K562 (cell line): ENCODE results near the gene CACYBP. TPM values are rescaled to one million over a fixed set of nuclear protein-coding genes. Genes with fewer than 3 reads are reported as not detected.

Source experiments
- ATAC-seq: fragments of 200-7000 bp; cut with Tn5 transposase; 3 replicates; pipeline ENCODE4 v1.9.1; 2020; ENCODE audit warnings: moderate library complexity
- BruUV-seq: library from RNA; stranded (reverse); fragments of 400-500 nt; replicated peaks from 2 replicates; lab custom pipeline; 2021; lab: Mats Ljungman, UMichigan
- CTCF ChIA-PET: fragments of 300-600 bp; formaldehyde crosslinking; extraction: SDS; loops from one replicate; lab custom pipeline; 2021; ENCODE audit warnings: low intra/inter-chr PET ratio; lab: Yijun Ruan, JAX
- POLR2A ChIA-PET: fragments of 300-600, 350-650 bp; sonication (Branson Sonifier 250); formaldehyde crosslinking; extraction: SDS; loops from one replicate; lab custom pipeline; 2021; ENCODE audit warnings: antibody characterized with exemption, inconsistent platforms; lab: Yijun Ruan, JAX
- DNase-seq, 4 experiments: peaks; one replicate each; pipeline versions ENCODE4 v3.0.0 to v3.0.0-alpha.2; 2011 to 2018; ENCODE audit warnings: low spot score in 3 of 4, mixed read lengths in 3 of 4; ENCODE audit errors: extremely low read depth in 1 of 4
- FAIRE-seq: peaks from 2 replicates; lab custom pipeline; 2011; peaks lifted over from hg19 to GRCh38; lab: Jason Lieb, UNC
- H2AFZ ChIP-seq: 2 replicates; pipeline ENCODE4 v1.6.0; 2011; ENCODE audit warnings: low read depth, low read length, control low read depth, inconsistent platforms
- H3K27ac ChIP-seq: fragments of 200-600 bp; 3 replicates; pipeline ENCODE4 v1.8.0; 2011; ENCODE audit warnings: low read depth, mild to moderate bottlenecking, control low read depth, inconsistent platforms, low read length, moderate library complexity, mixed read lengths; ENCODE audit errors: extremely low read depth
- H3K27me3 ChIP-seq, 2 experiments: fragments of 300-600 bp in 1 of 2; 2 replicates in 1 of 2; 3 replicates in 1 of 2; pipeline versions ENCODE4 v1.6.0 to v1.8.0; 2011; ENCODE audit warnings: inconsistent platforms in 2 of 2, low read length in 2 of 2, mild to moderate bottlenecking in 1 of 2, mixed read lengths in 1 of 2, moderate library complexity in 1 of 2; ENCODE audit not compliant: control insufficient read depth in 2 of 2, insufficient read depth in 2 of 2
- H3K36me3 ChIP-seq: fragments of 300-600 bp; 3 replicates; pipeline ENCODE4 v1.8.0; 2011; ENCODE audit warnings: mild to moderate bottlenecking, low read length, inconsistent platforms; ENCODE audit not compliant: control insufficient read depth, insufficient read depth
- H3K4me1 ChIP-seq, 2 experiments: fragments of 200-600 bp in 1 of 2; replicated peaks in 1 of 2; 2 replicates in 1 of 2; 3 replicates in 1 of 2; pipeline versions ENCODE4 v1.5.1 to v1.8.0; 2011; ENCODE audit warnings: inconsistent platforms in 2 of 2, low read length in 2 of 2, mild to moderate bottlenecking in 1 of 2, mixed read lengths in 1 of 2, moderate library complexity in 1 of 2; ENCODE audit not compliant: control insufficient read depth in 2 of 2, insufficient read depth in 2 of 2
- H3K4me2 ChIP-seq: 2 replicates; pipeline ENCODE4 v1.6.1; 2011; ENCODE audit warnings: low read length, control low read depth, inconsistent platforms, mixed read lengths; ENCODE audit not compliant: insufficient read depth
- H3K4me3 ChIP-seq: fragments of 200-600 bp; sonication (generic), shearing (Covaris generic); 2 replicates; pipeline ENCODE4 v1.5.1; 2016; ENCODE audit warnings: control low read depth, inconsistent platforms
- H3K79me2 ChIP-seq: fragments of 200-600 bp; 3 replicates; pipeline ENCODE4 v1.8.0; 2011; ENCODE audit warnings: low read length, inconsistent platforms; ENCODE audit not compliant: control insufficient read depth, insufficient read depth
- H3K9ac ChIP-seq, 2 experiments: 2 replicates each; pipeline versions ENCODE4 v1.6.0 to v1.6.1; 2011; ENCODE audit warnings: low read depth in 2 of 2, low read length in 2 of 2, control low read depth in 1 of 2, inconsistent platforms in 1 of 2, mild to moderate bottlenecking in 1 of 2, mixed read lengths in 1 of 2; ENCODE audit not compliant: insufficient read depth in 1 of 2
- H3K9me1 ChIP-seq: one replicate; pipeline ENCODE4 v1.6.0; 2011; ENCODE audit warnings: inconsistent platforms, mild to moderate bottlenecking, low read length, moderate library complexity; ENCODE audit not compliant: control insufficient read depth, insufficient read depth
- H3K9me3 ChIP-seq: replicated peaks from 2 replicates; pipeline ENCODE4 v1.5.1; 2011; ENCODE audit warnings: low read depth, low read length, inconsistent platforms; ENCODE audit not compliant: control insufficient read depth, insufficient read depth
- H4K20me1 ChIP-seq: replicated peaks from 2 replicates; pipeline ENCODE4 v1.6.1; 2011; ENCODE audit warnings: low read length, inconsistent platforms, mixed read lengths; ENCODE audit not compliant: control insufficient read depth, insufficient read depth
- CREB1 ChIP-seq, 2 experiments: sonication (generic) in 1 of 2; formaldehyde crosslinking in 1 of 2; IDR thresholded peaks; 2 replicates each; pipeline versions ENCODE4 v1.6.1 to v1.8.0; 2012 to 2022; ENCODE audit warnings: inconsistent platforms in 1 of 2, mild to moderate bottlenecking in 1 of 2, missing genetic modification reagents in 1 of 2, moderate library complexity in 1 of 2
- DPF2 ChIP-seq: fragments of 450-650 bp; IDR thresholded peaks from 2 replicates; pipeline ENCODE4 v1.6.1; 2016
- MAFG ChIP-seq: fragments of 450-650 bp; conservative IDR thresholded peaks from 2 replicates; pipeline ENCODE4 v1.6.1; 2016; ENCODE audit warnings: missing genetic modification characterization, missing compliant biosample characterization
- MAFK ChIP-seq: IDR thresholded peaks from 2 replicates; pipeline ENCODE4 v1.6.1; 2011; ENCODE audit warnings: low read length, improper control_type of control experiment
- MEIS2 ChIP-seq: fragments of 450-650 bp; IDR thresholded peaks from 2 replicates; pipeline ENCODE4 v1.6.1; 2014; ENCODE audit warnings: mild to moderate bottlenecking; ENCODE audit not compliant: partially characterized antibody
- NCOA1 ChIP-seq: fragments of 450-650 bp; IDR thresholded peaks from 2 replicates; pipeline ENCODE4 v1.6.1; 2016; ENCODE audit warnings: low read depth
- NFATC3 ChIP-seq: fragments of 450-650 bp; IDR thresholded peaks from 2 replicates; pipeline ENCODE4 v1.6.1; 2017; ENCODE audit warnings: mild to moderate bottlenecking
- NUFIP1 ChIP-seq: fragments of 450-650 bp; IDR thresholded peaks from 2 replicates; pipeline ENCODE4 v1.6.1; 2018; ENCODE audit not compliant: partially characterized antibody
- PBX2 ChIP-seq, 2 experiments: IDR thresholded peaks in 1 of 2; conservative IDR thresholded peaks in 1 of 2; 2 replicates each; pipeline ENCODE4 v1.6.1; 2016; ENCODE audit warnings: low read depth in 2 of 2, mild to moderate bottlenecking in 1 of 2, missing compliant biosample characterization in 1 of 2, missing genetic modification characterization in 1 of 2, moderate library complexity in 1 of 2
- SMARCA4 ChIP-seq: fragments of 450-650 bp; IDR thresholded peaks from 2 replicates; pipeline ENCODE4 v1.6.1; 2016
- SMARCC2 ChIP-seq: fragments of 450-650 bp; IDR thresholded peaks from 2 replicates; pipeline ENCODE4 v1.6.1; 2017; ENCODE audit warnings: antibody characterized with exemption, moderate library complexity, mild to moderate bottlenecking, low read depth
- SMARCE1 ChIP-seq: fragments of 450-650 bp; IDR thresholded peaks from 2 replicates; pipeline ENCODE4 v1.7.1; 2016; ENCODE audit warnings: mild to moderate bottlenecking
- TRIM28 ChIP-seq: fragments of 450-650 bp; IDR thresholded peaks from 2 replicates; pipeline ENCODE4 v1.6.1; 2017
- USF1 ChIP-seq: sonication (generic); formaldehyde crosslinking; IDR thresholded peaks from 2 replicates; pipeline ENCODE4 v1.9.0; 2022; ENCODE audit warnings: mild to moderate bottlenecking, missing genetic modification reagents
- ZBTB9 ChIP-seq: fragments of 450-650 bp; formaldehyde crosslinking; IDR thresholded peaks from 2 replicates; pipeline ENCODE4 v1.4.0; 2020; ENCODE audit warnings: mild to moderate bottlenecking, moderate library complexity
- ZNF165 ChIP-seq: fragments of 250-450 bp; sonication (Bioruptor Pico); IDR thresholded peaks from 2 replicates; pipeline ENCODE4 v1.4.0; 2020; ENCODE audit warnings: borderline replicate concordance
- ZNF347 ChIP-seq: fragments of 450-650 bp; formaldehyde crosslinking; IDR thresholded peaks from 2 replicates; pipeline ENCODE4 v1.4.0; 2020; ENCODE audit warnings: low read depth, mild to moderate bottlenecking, moderate library complexity
- ZNF444 ChIP-seq: fragments of 250-450 bp; sonication (Bioruptor Pico); IDR thresholded peaks from 2 replicates; pipeline ENCODE4 v1.4.0; 2020; ENCODE audit warnings: mild to moderate bottlenecking, moderate library complexity
- ZNF583 ChIP-seq: fragments of 250-450 bp; sonication (Bioruptor Pico); IDR thresholded peaks from 2 replicates; pipeline ENCODE4 v1.4.0; 2020
- WGBS: fragments of 100-300 bp; shearing (Covaris generic); methylation state at CpG from one replicate; pipeline ENCODE4 v1.1.6; 2016; ENCODE audit warnings: low coverage, mixed read lengths; ENCODE audit not compliant: insufficient coverage; ENCODE audit errors: missing lambda C conversion rate; 5-methylcytosine and 5-hydroxymethylcytosine counted together
- in situ Hi-C: fragments of 300-500 bp; cut with MboI; formaldehyde crosslinking; loops from 4 replicates; pipeline ENCODE4 v1.15.0; 2018; ENCODE audit warnings: inconsistent platforms, mixed read lengths
- intact Hi-C: fragments of 100-400 bp; cut with micrococcal nuclease; formaldehyde crosslinking; loops from 2 replicates; pipeline ENCODE4 v1.14.2; 2022
- polyA plus RNA-seq, 8 experiments: library from polyadenylated mRNA; depleted of rRNA in 4 of 8; stranded (reverse) in 5 of 8; unstranded in 3 of 8; fragments of >200 nt; fragmentation: Nextera tagmentation in 2 of 8; fragmentation: Illumina TruSeq in 1 of 8; extraction: Ambion mirVana in 2 of 8; extraction: Trizol in 1 of 8; gene quantifications; 2 replicates each; pipeline versions ENCODE4 v1.2.1 to v1.2.3, GENCODE V29; 2011 to 2014; ENCODE audit warnings: inconsistent platforms in 1 of 8, missing spikeins in 1 of 8
- total RNA-seq, 7 experiments: library from RNA; depleted of rRNA in 6 of 7; stranded (reverse); fragments of >200 nt in 6 of 7; fragmentation: Illumina TruSeq in 2 of 7; extraction: Trizol in 2 of 7; gene quantifications; 2 replicates each; pipeline versions ENCODE4 v1.2.1 to v1.2.3, GENCODE V29; 2011 to 2021; ENCODE audit warnings: low replicate concordance in 1 of 7

Gene CACYBP
- total and polyA plus RNA-seq, 9 of the 15 experiments (the other 6 are each of a cell fraction or from before 2014, with no cell fraction given): 147 to 1,576 (median 488) TPM

GRCh38 chr1:174996476-174996875 lies 3.3 kb upstream of the CACYBP start:
- peak overlapping the region; percentile 64 for H3K27ac ChIP-seq
- TF ChIP-seq NUFIP1: no peak
- TF ChIP-seq USF1: no peak
- TF ChIP-seq NFATC3: peak; percentile 85; the same call in 1 of the 2 replicates
- TF ChIP-seq SMARCC2: peak; percentile 67
- no peak for TF ChIP-seq CREB1 (IDR thresholded peaks at IDR 0.05)
- 0 out of 2 replicates have a peak, but pooled peaks have one; percentile 13 for TF ChIP-seq CREB1 (CRISPR knock-in tag; IDR thresholded peaks at IDR 0.05)
- TF ChIP-seq MEIS2: peak; percentile 82
- peak; percentile 71 for TF ChIP-seq TRIM28
- peak; percentile 80 for TF ChIP-seq DPF2
- 0 out of 2 replicates have a peak, but pooled peaks have one; percentile 33 for TF ChIP-seq MAFG (tag)
- no peak for TF ChIP-seq ZNF583
- peak; percentile 38; the same call in 1 of the 2 replicates for TF ChIP-seq MAFK
- no peak for TF ChIP-seq ZNF347
- TF ChIP-seq ZNF165 (CRISPR knock-in tag): no peak
- peak; percentile 17; the same call in 1 of the 2 replicates for TF ChIP-seq NCOA1
- no peak for TF ChIP-seq ZBTB9 (CRISPR knock-in tag)
- peak; percentile 60 for TF ChIP-seq SMARCE1
- peak; percentile 74; the same call in 1 of the 2 replicates for TF ChIP-seq SMARCA4
- no peak for TF ChIP-seq PBX2 (CRISPR knock-in tag; IDR thresholded peaks at IDR 0.05; ENCODE audit: low read depth)
- peak; percentile 80 for TF ChIP-seq PBX2 (tag; conservative IDR thresholded peaks at IDR 0.05; ENCODE audit: low read depth)
- no peak for TF ChIP-seq ZNF444 (CRISPR knock-in tag)

More at GRCh38 chr1:174996476-174996875, 3.3 kb upstream of the CACYBP start:
- Histone ChIP-seq H3K27me3 (no peaks in the 10 kb centered on the region), H3K36me3 (peaks cover 15% of the 10 kb centered on the region), H2AFZ (no peak overlapping the region), H3K9me1 (no peaks in the 10 kb centered on the region), H3K79me2 (peaks cover 40% of the 10 kb centered on the region), H3K4me2 (no peak overlapping the region), H3K4me1 (peaks cover 10 to 23% of the 10 kb centered on the region in 2 experiments; a peak in 3 of 5 replicates), H3K9me3 (no peaks in the 10 kb centered on the region), H3K4me3 (no peak overlapping the region), H4K20me1 (no peaks in the 10 kb centered on the region; the same call in none of the 2 replicates), H3K9ac (peak overlapping the region in 1 of 2 experiments; percentile 41; a peak in 2 of 4 replicates)
- ChIA-PET POLR2A (interaction anchor here (0.8 to 1.2 kb wide), 2 partner anchors 9 to 220 kb away, joined by 3 read pairs; no protein-coding TSS in a partner anchor), CTCF (interaction anchor here (2.3 kb wide), 1 partner anchor 226 kb away, joined by 13 read pairs; no protein-coding TSS in a partner anchor)
- DNase-seq (peak in 2 of 4 experiments; percentile 30 to 55), FAIRE-seq (no peak), ATAC-seq (no peak)
- WGBS: 0% methylated on average over 1 of the region's 1 CpG
- intact Hi-C loops (loop anchor here (5.0 kb wide), 1 partner anchor 734 kb away; no protein-coding TSS in a partner anchor), in situ Hi-C loops (loop anchor here (5.0 to 25.0 kb wide), 2 partner anchors 229 to 734 kb away; no protein-coding TSS in a partner anchor)
- no TSS peak for BruUV-seq
